ENCODE measurements around the gene LEMD2.

LEMD2 gene

DNA sequence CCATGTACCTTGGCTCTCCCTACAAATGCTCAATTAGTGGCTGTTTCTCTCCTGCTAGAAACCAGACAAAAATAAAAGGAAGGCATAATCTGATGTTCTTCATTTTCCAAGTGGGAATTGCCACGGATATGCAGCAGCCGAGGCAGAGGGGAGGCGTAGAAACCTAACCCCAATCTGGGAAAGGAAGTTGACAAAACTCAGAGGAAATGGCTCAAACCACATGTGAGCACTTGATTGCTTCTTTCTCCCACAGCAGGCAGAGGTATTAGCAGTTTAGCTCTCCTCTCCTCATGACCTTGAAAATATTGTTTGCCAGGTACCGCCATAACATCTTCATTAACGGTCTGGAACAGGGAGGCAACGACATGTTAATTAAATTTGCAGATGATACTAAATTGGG is 18.7 kb upstream of the LEMD2 start:
- no peak for TF ChIP-seq CTCF (IDR thresholded peaks at IDR 0.05; ENCODE audit: low read depth, low read length)
- DNase-seq (ENCODE audit: extremely low read depth, low read depth), result no peak

- DNase-seq (ENCODE audit: extremely low read depth, low read depth), result no peak
These were observed 17.9 kb upstream of the LEMD2 start for GRCh38 chr6:33806841-33807240.

DNA sequence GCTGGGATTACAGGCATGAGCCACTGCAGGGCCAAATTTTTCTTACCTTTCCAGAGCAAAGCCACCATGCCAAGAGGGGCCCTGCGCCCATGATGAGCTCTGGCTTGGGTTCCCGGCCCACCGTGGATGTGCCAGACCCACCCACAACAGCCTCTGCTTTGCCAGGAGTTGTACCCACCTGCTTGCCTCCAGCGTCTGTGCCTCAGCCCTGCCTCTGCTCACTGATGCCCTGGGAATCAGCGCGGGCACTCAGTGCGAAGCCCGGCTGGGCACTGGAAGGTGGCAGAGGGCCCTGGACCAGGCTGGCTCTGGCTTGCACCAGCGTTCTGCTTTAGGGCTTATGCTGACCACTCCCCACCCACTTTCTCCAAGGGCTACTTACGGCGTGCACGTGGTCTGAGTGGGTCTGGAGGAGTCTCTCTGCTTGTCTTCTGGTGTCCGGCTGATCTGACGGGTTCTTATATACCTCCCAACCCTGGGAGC is 14.7 kb upstream of the LEMD2 start, which contains the start of gene MLN:
TSS of gene MLN (minus strand) at position 433 of the 483 bp plus-strand sequence. CDS start 2,840 bp downstream, outside the sequence.
- TF ChIP-seq CTCF (IDR thresholded peaks at IDR 0.05; ENCODE audit: low read depth, low read length), result no peak
- no peak for DNase-seq (ENCODE audit: extremely low read depth, low read depth)

More at GRCh38 chr6:33806841-33807240, 17.9 kb upstream of the LEMD2 start:
- TF ChIP-seq CTCF (IDR thresholded peaks at IDR 0.05; ENCODE audit: low read depth, low read length), result no peak

GRCh38 chr6:33802186-33802958 is 13.4 kb upstream of the LEMD2 start:
- no peak for TF ChIP-seq CTCF (IDR thresholded peaks at IDR 0.05; ENCODE audit: low read depth, low read length)
- no peak for DNase-seq (ENCODE audit: extremely low read depth, low read depth)

DNA sequence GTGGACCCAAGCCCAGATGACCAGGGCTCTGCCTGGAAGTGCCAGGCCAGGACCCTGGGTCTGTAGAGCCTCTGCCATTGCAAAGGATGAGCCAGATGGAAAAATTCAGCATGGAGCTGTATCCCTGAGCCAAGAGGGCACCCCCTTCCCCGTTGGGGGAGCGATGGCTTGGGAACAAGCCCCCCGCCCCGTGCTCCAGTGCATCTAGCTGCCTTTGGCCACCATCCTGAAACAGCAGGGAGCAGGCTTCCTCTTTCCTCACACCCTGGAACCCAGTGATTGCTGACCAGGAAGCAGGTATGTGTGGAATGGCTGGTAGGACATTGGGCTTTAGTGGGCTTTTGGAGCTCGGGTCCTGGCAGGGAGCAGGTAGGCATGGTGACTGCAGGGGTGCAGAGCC is 12.7 kb upstream of the LEMD2 start:
- no peak for DNase-seq (ENCODE audit: extremely low read depth, low read depth)
- no peak for TF ChIP-seq CTCF (IDR thresholded peaks at IDR 0.05; ENCODE audit: low read depth, low read length)

DNA sequence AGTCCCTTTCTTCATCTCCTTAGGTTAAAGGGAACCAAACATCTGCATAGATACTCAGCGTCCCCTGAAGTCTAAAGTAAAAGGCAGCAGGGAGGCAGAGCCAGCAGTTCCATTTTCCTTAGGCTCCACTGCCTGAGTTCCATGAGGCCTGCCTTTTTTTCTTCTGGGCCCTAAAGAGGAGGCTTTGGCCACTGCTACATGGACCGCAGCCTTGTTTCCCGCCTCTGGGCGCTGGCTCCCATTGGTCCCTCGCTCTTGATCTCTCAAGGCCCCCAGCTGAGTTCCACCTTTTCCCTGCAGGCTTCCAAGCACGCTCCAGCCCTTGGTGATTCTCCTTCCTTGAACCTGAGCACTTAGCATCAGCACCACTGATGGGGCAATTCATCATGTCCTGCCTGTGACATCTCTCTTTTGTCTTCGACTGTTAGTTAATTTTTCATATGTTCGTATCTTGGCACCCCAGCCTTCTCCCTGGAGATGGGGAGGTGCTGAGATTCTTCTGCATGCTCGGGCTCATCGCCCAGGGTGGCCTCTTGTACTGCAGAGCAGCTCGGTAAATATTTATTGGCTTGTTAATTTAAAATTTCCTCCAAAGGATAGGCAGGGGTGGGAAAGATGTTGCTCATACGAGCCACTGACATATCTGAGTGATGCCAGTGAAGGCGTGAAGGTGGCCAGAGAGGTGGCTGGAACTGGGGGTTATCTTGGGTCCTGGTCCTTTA is 11.5 kb upstream of the LEMD2 start:
- no peak for TF ChIP-seq CTCF (IDR thresholded peaks at IDR 0.05; ENCODE audit: low read depth, low read length)
- DNase-seq (ENCODE audit: extremely low read depth, low read depth), result no peak

All from AG09319 (cell line).